IMR-90 (cell line): ENCODE results near the gene DNAJC11. TPM values are rescaled to one million over a fixed set of nuclear protein-coding genes. Genes with fewer than 3 reads are reported as not detected.

Experiments used
- ATAC-seq: fragments of 200-7000 bp; cut with Tn5 transposase; 2 replicates; pipeline ENCODE4 v1.9.1; 2020; ENCODE audit warnings: low read depth, mild to moderate bottlenecking, moderate library complexity
- BruUV-seq: library from RNA; stranded (reverse); fragments of 400-500 nt; replicated peaks from 2 replicates; lab custom pipeline; 2021; lab: Mats Ljungman, UMichigan
- CTCF ChIA-PET: fragments of 300-600 bp; formaldehyde crosslinking; extraction: SDS; loops from one replicate; lab custom pipeline; 2021; ENCODE audit warnings: antibody characterized with exemption; lab: Yijun Ruan, JAX
- POLR2A ChIA-PET: fragments of 300-600 bp; sonication (Branson Sonifier 250); formaldehyde crosslinking; loops from one replicate; lab custom pipeline; 2022; ENCODE audit warnings: antibody characterized with exemption; ENCODE audit not compliant: unreplicated experiment; lab: Charles Lee
- DNase-seq: peaks from one replicate; pipeline ENCODE4 v3.0.0; 2013
- H2AFZ ChIP-seq: replicated peaks from 2 replicates; pipeline ENCODE3; 2013; ENCODE audit warnings: low read length, mild to moderate bottlenecking; ENCODE audit not compliant: poor library complexity
- H2AK5ac ChIP-seq: 2 replicates; pipeline ENCODE4 v1.6.1; 2013; ENCODE audit warnings: low read depth, low read length, inconsistent platforms
- H2AK9ac ChIP-seq: replicated peaks from 2 replicates; pipeline ENCODE3; 2013; ENCODE audit warnings: mild to moderate bottlenecking, low read depth, low read length, moderate library complexity; ENCODE audit not compliant: poor library complexity
- H2BK120ac ChIP-seq: 2 replicates; pipeline ENCODE4 v1.6.1; 2013; ENCODE audit warnings: low read depth, low read length, inconsistent platforms
- H2BK15ac ChIP-seq: 3 replicates; pipeline ENCODE4 v1.6.1; 2013; ENCODE audit warnings: low read depth, low read length, inconsistent platforms
- H2BK20ac ChIP-seq: 2 replicates; pipeline ENCODE4 v1.6.1; 2013; ENCODE audit warnings: low read depth, mild to moderate bottlenecking, inconsistent platforms, low read length, moderate library complexity
- H2BK5ac ChIP-seq: 2 replicates; pipeline ENCODE4 v1.6.1; 2013; ENCODE audit warnings: mild to moderate bottlenecking, low read depth, low read length, inconsistent platforms; ENCODE audit not compliant: poor library complexity, severe bottlenecking
- H3K14ac ChIP-seq: replicated peaks from 2 replicates; pipeline ENCODE4 v1.6.1; 2013; ENCODE audit warnings: low read depth, low read length, inconsistent platforms
- H3K18ac ChIP-seq: 2 replicates; pipeline ENCODE4 v1.6.1; 2013; ENCODE audit warnings: low read depth, low read length, control low read depth
- H3K23ac ChIP-seq: 2 replicates; pipeline ENCODE4 v1.6.1; 2013; ENCODE audit warnings: low read depth, low read length, inconsistent platforms
- H3K27ac ChIP-seq: 2 replicates; pipeline ENCODE4 v1.5.1; 2013; ENCODE audit warnings: mild to moderate bottlenecking, control low read depth, low read length; ENCODE audit not compliant: insufficient read depth
- H3K27me3 ChIP-seq: 2 replicates; pipeline ENCODE4 v1.6.1; 2013; ENCODE audit warnings: low read length; ENCODE audit not compliant: control insufficient read depth, insufficient read depth
- H3K36me3 ChIP-seq: 2 replicates; pipeline ENCODE4 v1.6.1; 2013; ENCODE audit warnings: low read length, mixed read lengths; ENCODE audit not compliant: control insufficient read depth, insufficient read depth
- H3K4ac ChIP-seq: 2 replicates; pipeline ENCODE4 v1.6.1; 2013; ENCODE audit warnings: low read depth, low read length, inconsistent platforms
- H3K4me1 ChIP-seq: 2 replicates; pipeline ENCODE4 v1.6.1; 2013; ENCODE audit warnings: low read length, mixed read lengths; ENCODE audit not compliant: control insufficient read depth, insufficient read depth
- H3K4me2 ChIP-seq: 2 replicates; pipeline ENCODE4 v1.6.1; 2013; ENCODE audit warnings: low read depth, mild to moderate bottlenecking, control low read depth, low read length, moderate library complexity
- H3K4me3 ChIP-seq: 2 replicates; pipeline ENCODE4 v1.5.1; 2013; ENCODE audit warnings: low read depth, mild to moderate bottlenecking, control low read depth, low read length, moderate library complexity; ENCODE audit not compliant: insufficient read depth
- H3K56ac ChIP-seq: 2 replicates; pipeline ENCODE4 v1.6.1; 2013; ENCODE audit warnings: low read length, inconsistent platforms; ENCODE audit not compliant: insufficient read depth; ENCODE audit errors: extremely low read depth
- H3K79me1 ChIP-seq, 2 experiments: 2 replicates each; pipeline ENCODE4 v1.6.1; 2013; ENCODE audit warnings: low read length in 2 of 2, inconsistent platforms in 1 of 2, low read depth in 1 of 2
- H3K9ac ChIP-seq: 2 replicates; pipeline ENCODE4 v1.6.1; 2013; ENCODE audit warnings: low read depth, low read length, control low read depth
- H3K9me1 ChIP-seq: 2 replicates; pipeline ENCODE4 v1.6.1; 2013; ENCODE audit warnings: low read length, inconsistent platforms; ENCODE audit not compliant: insufficient read depth
- H3K9me3 ChIP-seq: 2 replicates; pipeline ENCODE4 v1.6.1; 2013; ENCODE audit warnings: low read length; ENCODE audit not compliant: control insufficient read depth, insufficient read depth
- H4K20me1 ChIP-seq: 2 replicates; pipeline ENCODE4 v1.6.1; 2013; ENCODE audit warnings: low read length, inconsistent platforms; ENCODE audit not compliant: insufficient read depth
- H4K5ac ChIP-seq: 2 replicates; pipeline ENCODE4 v1.6.1; 2013; ENCODE audit warnings: mild to moderate bottlenecking, low read depth, low read length, control low read depth
- H4K8ac ChIP-seq, 2 experiments: 2 replicates each; pipeline ENCODE4 v1.6.1; 2013; ENCODE audit warnings: low read depth in 2 of 2, low read length in 2 of 2, control low read depth in 1 of 2, inconsistent platforms in 1 of 2
- H4K91ac ChIP-seq: 2 replicates; pipeline ENCODE4 v1.6.1; 2013; ENCODE audit warnings: low read depth, low read length, inconsistent platforms; ENCODE audit not compliant: insufficient read depth
- BHLHE40 ChIP-seq: fragments of 150-350 bp; IDR thresholded peaks from 2 replicates; pipeline ENCODE4 v1.6.1; 2016; ENCODE audit warnings: mild to moderate bottlenecking, low read depth, low read length
- CEBPB ChIP-seq: IDR thresholded peaks from 2 replicates; pipeline ENCODE4 v1.6.1; 2012; ENCODE audit warnings: low read depth, low read length, improper control_type of control experiment
- CHD1 ChIP-seq: IDR thresholded peaks from 2 replicates; pipeline ENCODE4 v1.6.1; 2012; ENCODE audit warnings: low read depth, low read length, improper control_type of control experiment
- CTCF ChIP-seq: conservative IDR thresholded peaks from 2 replicates; pipeline ENCODE4 v1.5.1; 2012; ENCODE audit warnings: mild to moderate bottlenecking, low read depth, low read length, improper control_type of control experiment
- ELK1 ChIP-seq: fragments of 150-350 bp; IDR thresholded peaks from 2 replicates; pipeline ENCODE4 v1.6.1; 2016; ENCODE audit warnings: low read depth, mild to moderate bottlenecking, low read length, moderate library complexity, borderline replicate concordance
- FOS ChIP-seq: fragments of 150-350 bp; IDR thresholded peaks from 2 replicates; pipeline ENCODE4 v1.6.1; 2016; ENCODE audit warnings: low read depth, low read length
- MAFK ChIP-seq: IDR thresholded peaks from 2 replicates; pipeline ENCODE4 v1.6.1; 2012; ENCODE audit warnings: low read depth, low read length, improper control_type of control experiment
- MAZ ChIP-seq: IDR thresholded peaks from 2 replicates; pipeline ENCODE4 v1.6.1; 2012; ENCODE audit warnings: low read depth, mild to moderate bottlenecking, low read length, improper control_type of control experiment, moderate library complexity, borderline replicate concordance
- MXI1 ChIP-seq: IDR thresholded peaks from 2 replicates; pipeline ENCODE4 v1.6.1; 2012; ENCODE audit warnings: low read depth, mild to moderate bottlenecking, low read length, moderate library complexity, borderline replicate concordance
- NFE2L2 ChIP-seq: fragments of 150-350 bp; IDR thresholded peaks from 2 replicates; pipeline ENCODE4 v1.6.1; 2016; ENCODE audit warnings: low read depth, mild to moderate bottlenecking, low read length
- POLR2A ChIP-seq: IDR thresholded peaks from 2 replicates; pipeline ENCODE4 v1.6.1; 2012; ENCODE audit warnings: mild to moderate bottlenecking, low read depth, low read length
- RAD21 ChIP-seq: IDR thresholded peaks from 2 replicates; pipeline ENCODE4 v1.6.1; 2012; ENCODE audit warnings: low read length, improper control_type of control experiment
- RCOR1 ChIP-seq: IDR thresholded peaks from 2 replicates; pipeline ENCODE4 v1.6.1; 2012; ENCODE audit warnings: mild to moderate bottlenecking, low read length, improper control_type of control experiment; ENCODE audit not compliant: insufficient replicate concordance
- RFX5 ChIP-seq: IDR thresholded peaks from 2 replicates; pipeline ENCODE4 v1.8.0; 2012; ENCODE audit warnings: low read depth, mild to moderate bottlenecking, low read length, moderate library complexity
- SMC3 ChIP-seq: fragments of 150-350 bp; IDR thresholded peaks from 2 replicates; pipeline ENCODE4 v1.6.1; 2016; ENCODE audit warnings: low read depth, mild to moderate bottlenecking, antibody characterized with exemption, low read length, moderate library complexity
- USF2 ChIP-seq: fragments of 150-350 bp; IDR thresholded peaks from 2 replicates; pipeline ENCODE4 v1.6.1; 2017; ENCODE audit warnings: mild to moderate bottlenecking, antibody characterized with exemption, low read length, low read depth
- WGBS, 2 experiments: methylation state at CpG; one replicate each; pipeline versions ENCODE4 v1.1.5 to v1.1.7; 2013; ENCODE audit warnings: missing lambda C conversion rate in 2 of 2; ENCODE audit not compliant: insufficient read length in 1 of 2; ENCODE audit errors: extremely low coverage in 2 of 2; 5-methylcytosine and 5-hydroxymethylcytosine counted together
- dilution Hi-C: fragments of 300-500 bp; cut with HindIII; formaldehyde crosslinking; loops from one replicate; pipeline ENCODE4 v1.14.3; 2018; ENCODE audit warnings: low sequenced_read_pairs; ENCODE audit not compliant: unreplicated experiment
- in situ Hi-C: fragments of 300-500 bp; cut with MboI; formaldehyde crosslinking; loops from 3 replicates; pipeline ENCODE4 v1.14.3; 2019; ENCODE audit warnings: low sequenced_read_pairs, inconsistent platforms, mixed read lengths
- intact Hi-C: fragments of 100-400 bp; cut with micrococcal nuclease; formaldehyde crosslinking; loops from 2 replicates; pipeline ENCODE4 v1.10.0; 2022
- polyA plus RNA-seq, 3 experiments: library from polyadenylated mRNA; depleted of rRNA; stranded (reverse); fragments of >200 nt; gene quantifications; 2 replicates each; pipeline ENCODE4 v1.2.3, GENCODE V29; 2012; ENCODE audit warnings: low replicate concordance in 1 of 3
- total RNA-seq: library from RNA; depleted of rRNA; stranded (reverse); fragments of >200 nt; gene quantifications from 2 replicates; pipeline ENCODE4 v1.2.3, GENCODE V29; 2012

Gene DNAJC11
- total and polyA plus RNA-seq, 2 of the 4 experiments (the other 2 are of a cell fraction), result 38.7 to 48.5 TPM

GRCh38 chr1:6675941-6676340, 25.7 kb downstream of the DNAJC11 start:
- H4K5ac ChIP-seq, result no peak overlapping the region
- peak; percentile 39 for ATAC-seq
- H2AK9ac ChIP-seq, result no peak overlapping the region
- intact Hi-C loops, result no loop called here
- dilution Hi-C loops, result no loop called here
- H3K56ac ChIP-seq, result no peak overlapping the region
- DNase-seq, result no peak
- H4K8ac ChIP-seq, result no peak overlapping the region
- no peak overlapping the region for H2BK20ac ChIP-seq
- no peaks in the 10 kb centered on the region for H4K20me1 ChIP-seq
- BruUV-seq, result no TSS peak
- peaks cover 2% of the 10 kb centered on the region; the same call in 1 of the 2 replicates for H3K4me1 ChIP-seq
- no peak overlapping the region for H2AK5ac ChIP-seq
- H2BK15ac ChIP-seq, result no peak overlapping the region
- H3K4ac ChIP-seq, result no peak overlapping the region
- in situ Hi-C loops, result no loop called here
- CTCF ChIA-PET, result no interaction called here
- no peaks in the 10 kb centered on the region for H3K27me3 ChIP-seq
- peaks cover 14 to 34% of the 10 kb centered on the region in 2 experiments for H3K79me1 ChIP-seq
- no peak overlapping the region for H4K91ac ChIP-seq
- H2AFZ ChIP-seq, result no peak overlapping the region
- no peak overlapping the region for H3K14ac ChIP-seq
- H3K9me3 ChIP-seq, result no peaks in the 10 kb centered on the region
- H2BK120ac ChIP-seq, result no peak overlapping the region
- no peak overlapping the region for H3K9ac ChIP-seq
- H3K9me1 ChIP-seq, result no peaks in the 10 kb centered on the region; the same call in none of the 2 replicates
- POLR2A ChIA-PET, result no interaction called here
- no peak overlapping the region for H3K18ac ChIP-seq
- peaks cover 20% of the 10 kb centered on the region for H3K36me3 ChIP-seq
- no peak overlapping the region for H3K27ac ChIP-seq
- H3K4me3 ChIP-seq, result no peak overlapping the region
- H2BK5ac ChIP-seq, result no peak overlapping the region
- no peak overlapping the region for H3K4me2 ChIP-seq
- TF ChIP-seq CTCF (no peak), NFE2L2 (no peak), MAZ (no peak), CEBPB (no peak), BHLHE40 (no peak), CHD1 (no peak), RFX5 (no peak), RAD21 (no peak), MXI1 (no peak), MAFK (no peak), RCOR1 (no peak), POLR2A (no peak), SMC3 (no peak), FOS (no peak), ELK1 (no peak), USF2 (no peak)
- no CpG with 5 or more reads among the region's 2 CpGs for WGBS, 2 experiments
- no peak overlapping the region for H3K23ac ChIP-seq
